WERI-Rb-1 (cell line): Measurements from ENCODE around the gene C10orf67.

Experiments used
- DNase-seq: peaks from one replicate; pipeline ENCODE4 v3.0.0-alpha.2; 2020
- H3K27ac ChIP-seq: fragments of 250-450 bp; sonication (Bioruptor Pico); 2 replicates; pipeline ENCODE4 v1.5.1; 2020; ENCODE audit warnings: mild to moderate bottlenecking, moderate library complexity
- H3K27me3 ChIP-seq: fragments of 250-450 bp; sonication (Bioruptor Pico); 2 replicates; pipeline ENCODE4 v1.5.1; 2021; ENCODE audit warnings: mild to moderate bottlenecking, low read depth, moderate library complexity; ENCODE audit not compliant: insufficient read depth, severe bottlenecking
- H3K36me3 ChIP-seq: fragments of 250-450 bp; sonication (Bioruptor Pico); 2 replicates; pipeline ENCODE4 v1.5.1; 2020; ENCODE audit warnings: mild to moderate bottlenecking, moderate library complexity
- H3K4me3 ChIP-seq: 2 replicates; pipeline ENCODE4 v1.5.1; 2011; ENCODE audit warnings: low read depth, mild to moderate bottlenecking, control low read depth, low read length
- H3K9me3 ChIP-seq: fragments of 250-450 bp; sonication (Bioruptor Pico); 2 replicates; pipeline ENCODE4 v1.5.1; 2021; ENCODE audit warnings: mild to moderate bottlenecking, moderate library complexity; ENCODE audit not compliant: severe bottlenecking
- CTCF ChIP-seq: IDR thresholded peaks from 2 replicates; pipeline ENCODE4 v1.5.1; 2011; ENCODE audit warnings: low read depth, mild to moderate bottlenecking, control low read depth, inconsistent platforms, low read length

Gene C10orf67

GRCh38 chr10:23189024-23189423 is 155.6 kb downstream of the C10orf67 start:
- Histone ChIP-seq H3K27ac (no peak overlapping the region), H3K9me3 (no peaks in the 10 kb centered on the region), H3K27me3 (peaks cover 19% of the 10 kb centered on the region), H3K4me3 (no peak overlapping the region), H3K36me3 (no peaks in the 10 kb centered on the region)
- no peak for DNase-seq
- no peak for TF ChIP-seq CTCF

- H3K9me3 ChIP-seq = no peaks in the 10 kb centered on the region
- H3K27me3 ChIP-seq = peaks cover 7% of the 10 kb centered on the region
- H3K4me3 ChIP-seq = no peak overlapping the region
- no peak overlapping the region for H3K27ac ChIP-seq
- no peak for TF ChIP-seq CTCF
- no peak for DNase-seq
- no peaks in the 10 kb centered on the region for H3K36me3 ChIP-seq
These were observed 157.4 kb downstream of the C10orf67 start for GRCh38 chr10:23187155-23187554.

DNA sequence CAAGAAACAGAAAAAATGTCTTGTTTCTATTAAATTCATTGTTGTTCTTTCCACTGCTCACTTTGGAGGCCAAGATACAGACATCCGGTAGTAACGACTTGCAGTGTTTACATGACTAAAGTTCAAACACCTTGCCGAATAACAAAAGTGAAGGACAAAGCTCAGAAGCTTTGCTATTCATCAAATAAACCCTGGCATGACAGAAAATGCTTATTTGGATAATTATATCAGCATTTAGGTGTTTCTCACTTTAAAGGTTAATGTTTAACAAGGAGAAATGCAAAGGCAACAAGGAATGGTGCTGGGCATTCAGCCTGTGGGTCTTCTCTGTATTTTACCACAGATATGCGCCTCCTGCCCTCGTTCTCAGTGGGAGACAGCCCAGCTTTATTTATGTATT is 157.9 kb downstream of the C10orf67 start:
- Histone ChIP-seq H3K27ac (no peak overlapping the region), H3K4me3 (no peak overlapping the region), H3K27me3 (peaks cover 5% of the 10 kb centered on the region), H3K36me3 (no peaks in the 10 kb centered on the region), H3K9me3 (no peaks in the 10 kb centered on the region)
- DNase-seq = no peak
- no peak for TF ChIP-seq CTCF

- no peak overlapping the region for H3K27ac ChIP-seq
- no peak for DNase-seq
- no peaks in the 10 kb centered on the region for H3K36me3 ChIP-seq
- peaks cover under 1% of the 10 kb centered on the region for H3K27me3 ChIP-seq
- H3K4me3 ChIP-seq = no peak overlapping the region
- no peaks in the 10 kb centered on the region for H3K9me3 ChIP-seq
- no peak for TF ChIP-seq CTCF
These were observed 158.4 kb downstream of the C10orf67 start for GRCh38 chr10:23186178-23186577.

GRCh38 chr10:23174977-23175512 is 169.6 kb downstream of the C10orf67 start:
- H3K36me3 ChIP-seq = no peaks in the 10 kb centered on the region
- no peak overlapping the region for H3K27ac ChIP-seq
- no peak for TF ChIP-seq CTCF
- peaks cover 4% of the 10 kb centered on the region for H3K27me3 ChIP-seq
- H3K9me3 ChIP-seq = no peaks in the 10 kb centered on the region
- no peak overlapping the region for H3K4me3 ChIP-seq
- no peak for DNase-seq

DNA sequence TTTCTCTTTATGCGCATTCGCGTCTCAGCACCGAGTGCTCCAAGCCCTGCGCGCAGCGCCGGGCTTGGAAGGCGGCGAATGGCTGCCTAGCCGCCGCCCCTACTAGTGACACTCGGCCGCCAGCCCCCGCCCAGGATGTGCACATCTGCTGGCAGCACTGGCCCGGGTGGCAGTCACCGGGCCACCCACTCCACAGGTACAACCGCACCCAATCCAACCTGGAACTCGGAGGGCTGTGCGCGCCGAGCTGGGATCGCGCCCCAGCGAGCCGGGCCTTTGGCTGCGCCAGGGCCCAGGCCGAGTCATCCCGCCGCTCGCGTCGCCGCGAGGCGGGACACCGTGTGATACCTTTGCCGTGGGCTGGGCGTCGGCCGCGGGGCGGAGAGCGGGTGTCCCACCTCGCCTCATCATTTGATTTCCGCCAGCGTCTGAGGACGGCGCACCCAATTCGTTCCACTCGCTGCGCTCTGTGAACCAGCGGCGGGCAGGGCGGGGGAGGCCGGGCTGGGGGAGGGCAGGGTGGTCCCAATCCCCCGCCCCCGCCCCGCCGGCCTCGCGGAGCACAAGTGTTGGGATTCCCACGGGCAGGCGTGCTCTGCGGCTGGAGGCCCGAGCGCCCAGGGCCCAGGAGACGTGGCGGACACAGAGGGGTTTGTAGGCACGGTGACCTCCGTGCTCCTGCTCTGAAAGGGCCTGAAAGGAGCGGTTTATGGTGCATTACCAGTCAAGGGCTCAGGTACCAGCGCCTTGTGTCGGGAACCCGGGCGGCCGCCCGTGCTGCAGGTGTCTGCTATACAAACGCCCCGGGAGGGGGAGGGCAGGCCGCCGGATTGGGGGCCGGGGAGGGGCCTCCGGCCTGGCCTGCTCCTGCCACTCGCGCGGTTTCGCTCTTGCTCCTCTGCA is 170.3 kb downstream of the C10orf67 start:
- H3K4me3 ChIP-seq = no peak overlapping the region
- peaks cover 4% of the 10 kb centered on the region for H3K27me3 ChIP-seq
- H3K36me3 ChIP-seq = no peaks in the 10 kb centered on the region
- TF ChIP-seq CTCF = no peak
- H3K9me3 ChIP-seq = no peaks in the 10 kb centered on the region
- no peak for DNase-seq
- H3K27ac ChIP-seq = no peak overlapping the region
